HEK293 (cell line): Measurements from ENCODE around the gene COL1A1.
A peak's percentile ranks its signal among the peaks of the same experiment; 100 is the strongest.

Experiments used
- CTCF ChIA-PET: fragments of 350-600 bp; formaldehyde crosslinking; extraction: SDS; loops from one replicate; lab custom pipeline; 2021; ENCODE audit warnings: antibody characterized with exemption; lab: Yijun Ruan, JAX
- POLR2A ChIA-PET: fragments of 300-600 bp; formaldehyde crosslinking; extraction: SDS; loops from one replicate; lab custom pipeline; 2020; ENCODE audit warnings: antibody characterized with exemption, inconsistent platforms; lab: Yijun Ruan, JAX
- H3K27ac ChIP-seq: fragments of 200-500 bp; sonication (Bioruptor generic); 2 replicates; pipeline ENCODE4 v1.5.1; 2014; ENCODE audit warnings: low read depth, low read length, control low read depth, inconsistent platforms; ENCODE audit errors: extremely low read depth
- H3K36me3 ChIP-seq, 2 experiments: fragments of 200-500 bp in 1 of 2; sonication (Bioruptor generic) in 1 of 2; 1 replicate in 1 of 2; 2 replicates in 1 of 2; pipeline ENCODE4 v1.5.1; 2014 to 2017; ENCODE audit warnings: inconsistent platforms in 2 of 2, low read length in 2 of 2; ENCODE audit not compliant: control insufficient read depth in 2 of 2, insufficient read depth in 1 of 2
- H3K4me1 ChIP-seq: fragments of 200-500 bp; sonication (Bioruptor generic); 2 replicates; pipeline ENCODE4 v1.5.1; 2014; ENCODE audit warnings: mild to moderate bottlenecking, low read length, inconsistent platforms; ENCODE audit not compliant: control insufficient read depth, insufficient read depth
- H3K4me3 ChIP-seq: 2 replicates; pipeline ENCODE4 v1.5.1; 2011; ENCODE audit warnings: low read depth, mild to moderate bottlenecking, control low read depth, low read length, moderate library complexity
- H3K9me3 ChIP-seq: fragments of 200-500 bp; sonication (Bioruptor generic); 2 replicates; pipeline ENCODE4 v1.5.1; 2014; ENCODE audit warnings: low read depth, low read length, inconsistent platforms; ENCODE audit not compliant: control insufficient read depth, insufficient read depth
- MYNN ChIP-seq: fragments of 450-650 bp; formaldehyde crosslinking; IDR thresholded peaks from 2 replicates; pipeline ENCODE4 v1.5.1; 2016; ENCODE audit warnings: missing biosample characterization, missing genetic modification characterization, borderline replicate concordance
- MZF1 ChIP-seq: fragments of 450-650 bp; formaldehyde crosslinking; IDR thresholded peaks from 2 replicates; pipeline ENCODE4 v1.5.1; 2017; ENCODE audit warnings: missing biosample characterization, missing genetic modification characterization, borderline replicate concordance
- SCRT1 ChIP-seq: fragments of 450-650 bp; formaldehyde crosslinking; IDR thresholded peaks from 2 replicates; pipeline ENCODE4 v1.5.1; 2016; ENCODE audit warnings: missing biosample characterization, missing genetic modification characterization, borderline replicate concordance
- SP3 ChIP-seq: fragments of 450-650 bp; formaldehyde crosslinking; IDR thresholded peaks from 2 replicates; pipeline ENCODE4 v1.5.1; 2016; ENCODE audit warnings: missing biosample characterization, missing genetic modification characterization
- ZNF16 ChIP-seq: fragments of 450-650 bp; formaldehyde crosslinking; IDR thresholded peaks from 2 replicates; pipeline ENCODE4 v1.5.1; 2016; ENCODE audit warnings: low read depth, missing biosample characterization, missing genetic modification characterization
- ZNF169 ChIP-seq: fragments of 450-650 bp; formaldehyde crosslinking; IDR thresholded peaks from 2 replicates; pipeline ENCODE4 v1.5.1; 2016; ENCODE audit warnings: missing biosample characterization, missing genetic modification characterization
- ZNF19 ChIP-seq: fragments of 450-650 bp; formaldehyde crosslinking; IDR thresholded peaks from 2 replicates; pipeline ENCODE4; 2016; ENCODE audit warnings: missing biosample characterization, missing genetic modification characterization, low read depth
- ZNF274 ChIP-seq, 2 experiments: fragments of 200-500 bp in 1 of 2; fragments of 450-650 bp in 1 of 2; sonication (Bioruptor generic) in 1 of 2; formaldehyde crosslinking in 1 of 2; IDR thresholded peaks; 2 replicates each; pipeline versions ENCODE4 v1.5.1 to v1.6.1; 2014 to 2016; ENCODE audit warnings: borderline replicate concordance in 1 of 2, inconsistent platforms in 1 of 2, low read length in 1 of 2, missing biosample characterization in 1 of 2, missing genetic modification characterization in 1 of 2
- ZNF335 ChIP-seq: fragments of 450-650 bp; formaldehyde crosslinking; conservative IDR thresholded peaks from 2 replicates; pipeline ENCODE4 v1.5.1; 2016; ENCODE audit warnings: missing biosample characterization, missing genetic modification characterization
- ZNF341 ChIP-seq: fragments of 450-650 bp; formaldehyde crosslinking; IDR thresholded peaks from 2 replicates; pipeline ENCODE4; 2016; ENCODE audit warnings: low read depth, missing biosample characterization, missing genetic modification characterization
- ZNF530 ChIP-seq: fragments of 450-650 bp; formaldehyde crosslinking; IDR thresholded peaks from 2 replicates; pipeline ENCODE4 v1.5.1; 2016; ENCODE audit warnings: low read depth, missing biosample characterization, missing genetic modification characterization
- ZNF610 ChIP-seq: fragments of 450-650 bp; formaldehyde crosslinking; IDR thresholded peaks from 2 replicates; pipeline ENCODE4 v1.5.1; 2016; ENCODE audit warnings: missing biosample characterization, missing genetic modification characterization, borderline replicate concordance
- ZNF654 ChIP-seq: fragments of 450-650 bp; formaldehyde crosslinking; IDR thresholded peaks from 2 replicates; pipeline ENCODE4 v1.5.1; 2016; ENCODE audit warnings: low read depth, missing biosample characterization, missing genetic modification characterization
- ZNF658 ChIP-seq: fragments of 450-650 bp; formaldehyde crosslinking; IDR thresholded peaks from 2 replicates; pipeline ENCODE4; 2016; ENCODE audit warnings: missing biosample characterization, missing genetic modification characterization
- ZNF707 ChIP-seq: fragments of 450-650 bp; formaldehyde crosslinking; IDR thresholded peaks from 2 replicates; pipeline ENCODE4 v1.5.1; 2016; ENCODE audit warnings: missing biosample characterization, missing genetic modification characterization
- ZXDB ChIP-seq: fragments of 450-650 bp; formaldehyde crosslinking; IDR thresholded peaks from 2 replicates; pipeline ENCODE4 v1.5.1; 2016; ENCODE audit warnings: missing biosample characterization, missing genetic modification characterization
- TF ChIP-seq, protein P1 (sequence below): fragments of 450-650 bp; formaldehyde crosslinking; IDR thresholded peaks from 2 replicates; pipeline ENCODE4 v1.5.1; 2016; ENCODE audit warnings: missing biosample characterization, missing genetic modification characterization
- TF ChIP-seq, protein P2 (sequence below): fragments of 450-650 bp; formaldehyde crosslinking; IDR thresholded peaks from 2 replicates; pipeline ENCODE4 v1.5.1; 2016; ENCODE audit warnings: missing biosample characterization, missing genetic modification characterization
- TF ChIP-seq, protein P3 (sequence below): IDR thresholded peaks from 2 replicates; pipeline ENCODE4 v1.6.1; 2011; ENCODE audit warnings: mild to moderate bottlenecking, low read depth, low read length, borderline replicate concordance
- TF ChIP-seq, protein P4 (sequence below): fragments of 450-650 bp; formaldehyde crosslinking; IDR thresholded peaks from 2 replicates; pipeline ENCODE4 v1.5.1; 2016; ENCODE audit warnings: missing biosample characterization, missing genetic modification characterization
- TF ChIP-seq, protein P5 (sequence below): fragments of 450-650 bp; formaldehyde crosslinking; IDR thresholded peaks from 2 replicates; pipeline ENCODE4 v1.5.1; 2016; ENCODE audit warnings: missing biosample characterization, missing genetic modification characterization
- TF ChIP-seq, protein P6 (sequence below): fragments of 450-650 bp; IDR thresholded peaks from 2 replicates; pipeline ENCODE4 v1.5.1; 2018; ENCODE audit warnings: missing biosample characterization, missing genetic modification characterization
- TF ChIP-seq, protein P7 (sequence below): fragments of 450-650 bp; formaldehyde crosslinking; IDR thresholded peaks from 2 replicates; pipeline ENCODE4 v1.5.1; 2017; ENCODE audit warnings: missing biosample characterization, missing genetic modification characterization

Gene COL1A1

DNA sequence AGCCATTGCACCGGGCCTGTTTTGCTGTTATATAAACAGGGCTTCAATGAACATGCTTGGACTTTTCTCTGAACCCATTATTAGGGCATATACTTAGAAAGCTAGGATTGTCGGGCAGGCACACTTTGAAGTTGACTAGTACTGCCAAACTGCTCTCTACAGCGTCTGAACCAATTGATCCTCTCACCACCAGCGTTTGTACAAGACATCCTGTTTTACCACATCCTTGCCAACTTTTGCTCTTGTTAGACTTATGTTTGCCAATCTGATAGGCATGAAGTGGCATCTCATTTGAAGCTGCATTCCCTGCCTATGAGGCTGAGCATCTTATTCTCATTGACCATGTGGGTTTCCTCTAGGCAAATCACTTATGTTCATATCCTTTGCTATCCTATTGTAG is 43.5 kb downstream of the COL1A1 start (continued):
- TF ChIP-seq ZNF341 (tag by site-specific recombination) (no peak), ZNF610 (tag by site-specific recombination) (no peak)
- TF ChIP-seq, protein P1, sequence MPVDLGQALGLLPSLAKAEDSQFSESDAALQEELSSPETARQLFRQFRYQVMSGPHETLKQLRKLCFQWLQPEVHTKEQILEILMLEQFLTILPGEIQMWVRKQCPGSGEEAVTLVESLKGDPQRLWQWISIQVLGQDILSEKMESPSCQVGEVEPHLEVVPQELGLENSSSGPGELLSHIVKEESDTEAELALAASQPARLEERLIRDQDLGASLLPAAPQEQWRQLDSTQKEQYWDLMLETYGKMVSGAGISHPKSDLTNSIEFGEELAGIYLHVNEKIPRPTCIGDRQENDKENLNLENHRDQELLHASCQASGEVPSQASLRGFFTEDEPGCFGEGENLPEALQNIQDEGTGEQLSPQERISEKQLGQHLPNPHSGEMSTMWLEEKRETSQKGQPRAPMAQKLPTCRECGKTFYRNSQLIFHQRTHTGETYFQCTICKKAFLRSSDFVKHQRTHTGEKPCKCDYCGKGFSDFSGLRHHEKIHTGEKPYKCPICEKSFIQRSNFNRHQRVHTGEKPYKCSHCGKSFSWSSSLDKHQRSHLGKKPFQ (tag by site-specific recombination) = no peak

DNA sequence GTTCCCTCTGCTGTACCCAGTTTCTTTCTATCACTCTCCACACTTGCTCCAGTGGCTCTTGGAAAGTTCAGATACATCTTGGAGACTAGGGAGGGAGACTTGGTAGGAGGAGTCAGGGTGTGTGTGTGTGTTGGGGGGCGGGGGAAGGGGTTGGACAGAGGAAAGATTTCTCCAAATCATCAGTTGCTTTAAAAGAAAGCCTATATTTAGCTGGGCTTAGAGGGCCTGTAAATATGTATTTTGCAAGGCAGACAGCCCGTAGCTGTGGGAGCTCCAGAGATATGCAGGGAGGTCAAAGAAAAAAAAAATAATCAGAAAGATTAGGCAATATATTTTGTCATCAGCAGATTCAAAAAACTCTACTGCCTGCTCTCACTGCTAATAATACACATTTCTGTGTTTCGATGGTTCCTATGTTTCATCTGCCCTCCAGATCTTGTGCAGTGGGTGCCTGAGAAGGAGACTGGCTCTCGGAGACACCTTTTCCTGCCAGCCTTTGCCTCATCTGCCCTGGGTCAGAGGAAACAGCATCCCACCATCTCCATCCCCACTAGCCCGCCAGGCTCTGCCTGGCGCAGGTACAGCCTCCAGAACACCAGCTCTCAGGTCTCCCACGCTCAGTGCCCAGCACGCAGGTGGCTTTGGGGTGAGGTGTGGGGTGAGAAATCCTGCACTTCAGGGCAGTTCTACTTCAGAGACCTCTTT is 46.2 kb downstream of the COL1A1 start:
- POLR2A ChIA-PET = no interaction called here
- CTCF ChIA-PET = interaction anchor here (1.0 to 6.7 kb wide), 8 partner anchors 7 to 61 kb away, joined by 3 to 41 read pairs (median 4); partner anchors contain the start of genes COL1A1 and PDK2

DNA sequence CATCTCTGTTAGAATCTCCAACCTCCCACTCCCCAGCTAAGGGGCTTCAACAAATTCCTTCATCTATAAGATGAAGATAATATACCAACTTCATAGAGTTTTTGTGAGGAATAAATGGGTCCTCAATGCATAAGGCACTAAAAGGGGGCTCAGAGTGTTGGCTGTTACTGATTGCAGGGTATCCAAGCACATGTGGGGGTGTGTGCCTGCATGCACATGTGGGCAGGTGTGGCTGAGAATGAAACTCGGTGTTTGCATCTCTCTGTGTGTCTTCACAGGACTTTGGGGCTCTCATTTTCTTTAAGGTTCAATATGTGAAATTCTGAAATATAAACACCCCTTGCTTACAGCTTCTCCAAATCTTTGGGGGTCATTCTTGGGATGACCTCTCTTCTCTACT is 46.8 kb downstream of the COL1A1 start:
- ChIA-PET POLR2A (no interaction called here), CTCF (interaction anchor here (0.6 to 6.7 kb wide), 6 partner anchors 25 to 61 kb away, joined by 3 to 41 read pairs (median 4); partner anchors contain the start of gene PDK2)
- no peak overlapping the region for H3K4me3 ChIP-seq
- peaks cover 3% of the 10 kb centered on the region; the same call in 1 of the 2 replicates for H3K4me1 ChIP-seq
- no peak overlapping the region for H3K27ac ChIP-seq
- H3K36me3 ChIP-seq = no peaks in the 10 kb centered on the region
- no peaks in the 10 kb centered on the region for H3K9me3 ChIP-seq
- TF ChIP-seq SP3 (tag by site-specific recombination) = no peak
- TF ChIP-seq, protein P2, sequence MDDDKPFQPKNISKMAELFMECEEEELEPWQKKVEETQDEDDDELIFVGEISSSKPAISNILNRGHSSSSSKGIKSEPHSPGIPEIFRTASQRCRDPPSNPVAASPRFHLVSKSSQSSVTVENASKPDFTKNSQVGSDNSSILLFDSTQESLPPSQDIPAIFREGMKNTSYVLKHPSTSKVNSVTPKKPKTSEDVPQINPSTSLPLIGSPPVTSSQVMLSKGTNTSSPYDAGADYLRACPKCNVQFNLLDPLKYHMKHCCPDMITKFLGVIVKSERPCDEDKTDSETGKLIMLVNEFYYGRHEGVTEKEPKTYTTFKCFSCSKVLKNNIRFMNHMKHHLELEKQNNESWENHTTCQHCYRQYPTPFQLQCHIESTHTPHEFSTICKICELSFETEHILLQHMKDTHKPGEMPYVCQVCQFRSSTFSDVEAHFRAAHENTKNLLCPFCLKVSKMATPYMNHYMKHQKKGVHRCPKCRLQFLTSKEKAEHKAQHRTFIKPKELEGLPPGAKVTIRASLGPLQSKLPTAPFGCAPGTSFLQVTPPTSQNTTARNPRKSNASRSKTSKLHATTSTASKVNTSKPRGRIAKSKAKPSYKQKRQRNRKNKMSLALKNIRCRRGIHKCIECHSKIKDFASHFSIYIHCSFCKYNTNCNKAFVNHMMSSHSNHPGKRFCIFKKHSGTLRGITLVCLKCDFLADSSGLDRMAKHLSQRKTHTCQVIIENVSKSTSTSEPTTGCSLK (tag by site-specific recombination) = no peak
- no peak for TF ChIP-seq ZXDB (tag by site-specific recombination)
- no peak for TF ChIP-seq ZNF658 (tag by site-specific recombination)
- TF ChIP-seq, protein P3, sequence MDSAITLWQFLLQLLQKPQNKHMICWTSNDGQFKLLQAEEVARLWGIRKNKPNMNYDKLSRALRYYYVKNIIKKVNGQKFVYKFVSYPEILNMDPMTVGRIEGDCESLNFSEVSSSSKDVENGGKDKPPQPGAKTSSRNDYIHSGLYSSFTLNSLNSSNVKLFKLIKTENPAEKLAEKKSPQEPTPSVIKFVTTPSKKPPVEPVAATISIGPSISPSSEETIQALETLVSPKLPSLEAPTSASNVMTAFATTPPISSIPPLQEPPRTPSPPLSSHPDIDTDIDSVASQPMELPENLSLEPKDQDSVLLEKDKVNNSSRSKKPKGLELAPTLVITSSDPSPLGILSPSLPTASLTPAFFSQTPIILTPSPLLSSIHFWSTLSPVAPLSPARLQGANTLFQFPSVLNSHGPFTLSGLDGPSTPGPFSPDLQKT = no peak
- TF ChIP-seq, protein P4, sequence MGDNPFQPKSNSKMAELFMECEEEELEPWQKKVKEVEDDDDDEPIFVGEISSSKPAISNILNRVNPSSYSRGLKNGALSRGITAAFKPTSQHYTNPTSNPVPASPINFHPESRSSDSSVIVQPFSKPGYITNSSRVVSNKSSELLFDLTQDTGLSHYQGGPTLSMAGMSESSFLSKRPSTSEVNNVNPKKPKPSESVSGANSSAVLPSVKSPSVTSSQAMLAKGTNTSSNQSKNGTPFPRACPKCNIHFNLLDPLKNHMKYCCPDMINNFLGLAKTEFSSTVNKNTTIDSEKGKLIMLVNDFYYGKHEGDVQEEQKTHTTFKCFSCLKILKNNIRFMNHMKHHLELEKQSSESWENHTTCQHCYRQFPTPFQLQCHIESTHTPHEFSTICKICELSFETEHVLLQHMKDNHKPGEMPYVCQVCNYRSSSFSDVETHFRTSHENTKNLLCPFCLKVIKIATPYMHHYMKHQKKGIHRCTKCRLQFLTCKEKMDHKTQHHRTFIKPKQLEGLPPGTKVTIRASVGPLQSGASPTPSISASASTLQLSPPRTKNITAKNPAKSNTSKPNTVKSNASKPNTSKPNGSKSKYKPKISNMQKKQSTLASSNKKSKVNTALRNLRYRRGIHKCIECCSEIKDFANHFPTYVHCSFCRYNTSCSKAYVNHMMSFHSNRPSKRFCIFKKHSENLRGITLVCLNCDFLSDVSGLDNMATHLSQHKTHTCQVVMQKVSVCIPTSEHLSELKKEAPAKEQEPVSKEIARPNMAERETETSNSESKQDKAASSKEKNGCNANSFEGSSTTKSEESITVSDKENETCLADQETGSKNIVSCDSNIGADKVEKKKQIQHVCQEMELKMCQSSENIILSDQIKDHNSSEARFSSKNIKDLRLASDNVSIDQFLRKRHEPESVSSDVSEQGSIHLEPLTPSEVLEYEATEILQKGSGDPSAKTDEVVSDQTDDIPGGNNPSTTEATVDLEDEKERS (tag by site-specific recombination) = no peak
- TF ChIP-seq, protein P5, sequence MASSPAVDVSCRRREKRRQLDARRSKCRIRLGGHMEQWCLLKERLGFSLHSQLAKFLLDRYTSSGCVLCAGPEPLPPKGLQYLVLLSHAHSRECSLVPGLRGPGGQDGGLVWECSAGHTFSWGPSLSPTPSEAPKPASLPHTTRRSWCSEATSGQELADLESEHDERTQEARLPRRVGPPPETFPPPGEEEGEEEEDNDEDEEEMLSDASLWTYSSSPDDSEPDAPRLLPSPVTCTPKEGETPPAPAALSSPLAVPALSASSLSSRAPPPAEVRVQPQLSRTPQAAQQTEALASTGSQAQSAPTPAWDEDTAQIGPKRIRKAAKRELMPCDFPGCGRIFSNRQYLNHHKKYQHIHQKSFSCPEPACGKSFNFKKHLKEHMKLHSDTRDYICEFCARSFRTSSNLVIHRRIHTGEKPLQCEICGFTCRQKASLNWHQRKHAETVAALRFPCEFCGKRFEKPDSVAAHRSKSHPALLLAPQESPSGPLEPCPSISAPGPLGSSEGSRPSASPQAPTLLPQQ (tag by site-specific recombination) = no peak

More for the DNA sequence above, 46.2 kb downstream of the COL1A1 start:
- Histone ChIP-seq H3K27ac (no peak overlapping the region), H3K36me3 (no peaks in the 10 kb centered on the region), H3K4me3 (no peak overlapping the region), H3K4me1 (peaks cover 3% of the 10 kb centered on the region; the same call in 1 of the 2 replicates), H3K9me3 (no peaks in the 10 kb centered on the region)
- TF ChIP-seq ZNF16 (tag by site-specific recombination) = no peak
- TF ChIP-seq ZNF335 (tag by site-specific recombination) = no peak
- TF ChIP-seq SP3 (tag by site-specific recombination) = peak; percentile 56
- no peak for TF ChIP-seq ZNF169 (tag by site-specific recombination)
- no peak for TF ChIP-seq ZNF19 (tag by site-specific recombination)
- no peak for TF ChIP-seq ZNF654 (tag by site-specific recombination)
- TF ChIP-seq MYNN (tag by site-specific recombination) = 0 out of 2 replicates have a peak, but pooled peaks have one; percentile 31
- TF ChIP-seq, protein P6, sequence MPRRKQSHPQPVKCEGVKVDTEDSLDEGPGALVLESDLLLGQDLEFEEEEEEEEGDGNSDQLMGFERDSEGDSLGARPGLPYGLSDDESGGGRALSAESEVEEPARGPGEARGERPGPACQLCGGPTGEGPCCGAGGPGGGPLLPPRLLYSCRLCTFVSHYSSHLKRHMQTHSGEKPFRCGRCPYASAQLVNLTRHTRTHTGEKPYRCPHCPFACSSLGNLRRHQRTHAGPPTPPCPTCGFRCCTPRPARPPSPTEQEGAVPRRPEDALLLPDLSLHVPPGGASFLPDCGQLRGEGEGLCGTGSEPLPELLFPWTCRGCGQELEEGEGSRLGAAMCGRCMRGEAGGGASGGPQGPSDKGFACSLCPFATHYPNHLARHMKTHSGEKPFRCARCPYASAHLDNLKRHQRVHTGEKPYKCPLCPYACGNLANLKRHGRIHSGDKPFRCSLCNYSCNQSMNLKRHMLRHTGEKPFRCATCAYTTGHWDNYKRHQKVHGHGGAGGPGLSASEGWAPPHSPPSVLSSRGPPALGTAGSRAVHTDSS (tag by site-specific recombination) = no peak
- no peak for TF ChIP-seq ZNF274 (IDR thresholded peaks at IDR 0.05; ENCODE audit: low read length)
- no peak for TF ChIP-seq ZNF274 (tag by site-specific recombination; IDR thresholded peaks at IDR 0.05; ENCODE audit: borderline replicate concordance)
- TF ChIP-seq ZNF707 (tag by site-specific recombination) = no peak
- TF ChIP-seq, protein P7, sequence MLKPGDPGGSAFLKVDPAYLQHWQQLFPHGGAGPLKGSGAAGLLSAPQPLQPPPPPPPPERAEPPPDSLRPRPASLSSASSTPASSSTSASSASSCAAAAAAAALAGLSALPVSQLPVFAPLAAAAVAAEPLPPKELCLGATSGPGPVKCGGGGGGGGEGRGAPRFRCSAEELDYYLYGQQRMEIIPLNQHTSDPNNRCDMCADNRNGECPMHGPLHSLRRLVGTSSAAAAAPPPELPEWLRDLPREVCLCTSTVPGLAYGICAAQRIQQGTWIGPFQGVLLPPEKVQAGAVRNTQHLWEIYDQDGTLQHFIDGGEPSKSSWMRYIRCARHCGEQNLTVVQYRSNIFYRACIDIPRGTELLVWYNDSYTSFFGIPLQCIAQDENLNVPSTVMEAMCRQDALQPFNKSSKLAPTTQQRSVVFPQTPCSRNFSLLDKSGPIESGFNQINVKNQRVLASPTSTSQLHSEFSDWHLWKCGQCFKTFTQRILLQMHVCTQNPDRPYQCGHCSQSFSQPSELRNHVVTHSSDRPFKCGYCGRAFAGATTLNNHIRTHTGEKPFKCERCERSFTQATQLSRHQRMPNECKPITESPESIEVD (tag by site-specific recombination) = no peak
- no peak for TF ChIP-seq MZF1 (tag by site-specific recombination)
- no peak for TF ChIP-seq ZNF530
- TF ChIP-seq SCRT1 (tag by site-specific recombination) = no peak
